NCI-H1048 (cell line): ENCODE measurements around the gene BTBD9.

Experiments used
- DNase-seq: peaks from one replicate; lab custom pipeline; 2025; lab: John Stamatoyannopoulos, UW

The BTBD9 gene

GRCh38 chr6:38345586-38345985 lies 294.1 kb downstream of the BTBD9 start:
- no peak for DNase-seq

GRCh38 chr6:38341496-38341895 lies 298.2 kb downstream of the BTBD9 start:
- DNase-seq = no peak

- no peak for DNase-seq
These were observed 299.8 kb downstream of the BTBD9 start for GRCh38 chr6:38339914-38340313.

- no peak for DNase-seq
These were observed 301.8 kb downstream of the BTBD9 start for GRCh38 chr6:38337819-38338465.

- no peak for DNase-seq
These were observed 302.8 kb downstream of the BTBD9 start for GRCh38 chr6:38336922-38337321.

GRCh38 chr6:38326837-38327236 lies 312.9 kb downstream of the BTBD9 start:
- DNase-seq = no peak

GRCh38 chr6:38323216-38323615 lies 316.5 kb downstream of the BTBD9 start:
- DNase-seq = no peak

- DNase-seq = no peak
These were observed 317.6 kb downstream of the BTBD9 start for GRCh38 chr6:38322138-38322537.

- no peak for DNase-seq
These were observed 318.9 kb downstream of the BTBD9 start for GRCh38 chr6:38320843-38321242.

GRCh38 chr6:38320358-38320757 lies 319.4 kb downstream of the BTBD9 start:
- DNase-seq = no peak

- DNase-seq = no peak
These were observed 320.2 kb downstream of the BTBD9 start for GRCh38 chr6:38319256-38320212.

GRCh38 chr6:38316099-38316868 lies 323.4 kb downstream of the BTBD9 start:
- DNase-seq = no peak

GRCh38 chr6:38311201-38311600 lies 328.5 kb downstream of the BTBD9 start:
- DNase-seq = no peak

- no peak for DNase-seq
These were observed 329.7 kb downstream of the BTBD9 start for GRCh38 chr6:38310061-38310460.

- DNase-seq = no peak
These were observed 332.0 kb downstream of the BTBD9 start for GRCh38 chr6:38307740-38308139.

- DNase-seq = no peak
These were observed 332.8 kb downstream of the BTBD9 start for GRCh38 chr6:38306931-38307330.

GRCh38 chr6:38305995-38306681 lies 333.6 kb downstream of the BTBD9 start:
- no peak for DNase-seq

- no peak for DNase-seq
These were observed 336.9 kb downstream of the BTBD9 start for GRCh38 chr6:38302838-38303237.

GRCh38 chr6:38302081-38302480 lies 337.6 kb downstream of the BTBD9 start:
- no peak for DNase-seq

- no peak for DNase-seq
These were observed 349.5 kb downstream of the BTBD9 start for GRCh38 chr6:38290133-38290799.

GRCh38 chr6:38287487-38287886 lies 352.2 kb downstream of the BTBD9 start:
- DNase-seq = no peak
